GM23338 (cell line): ENCODE measurements around the gene PSMA5. TPM values are rescaled to one million over a fixed set of nuclear protein-coding genes. Genes with fewer than 3 reads are reported as not detected.

Experiments
- ATAC-seq: fragments of 200-7000 bp; cut with Tn5 transposase; 3 replicates; pipeline ENCODE4 v1.9.1; 2020
- DNase-seq: peaks from one replicate; pipeline ENCODE4 v3.0.0-alpha.2; 2015; ENCODE audit warnings: low spot score
- H2AFZ ChIP-seq: fragments of 200-600 bp; sonication (generic); 2 replicates; pipeline ENCODE4 v1.8.0; 2016; ENCODE audit warnings: antibody characterized with exemption, mild to moderate bottlenecking, moderate library complexity
- H3F3A ChIP-seq: fragments of 200-600 bp; sonication (generic); replicated peaks from 2 replicates; pipeline ENCODE4 v1.8.0; 2017; ENCODE audit warnings: antibody characterized with exemption, mixed run types, low read depth
- H3K27ac ChIP-seq: fragments of 200-600 bp; sonication (generic); 2 replicates; pipeline ENCODE4 v1.6.1; 2016; ENCODE audit warnings: low read depth
- H3K27me3 ChIP-seq: fragments of 200-600 bp; sonication (generic); 2 replicates; pipeline ENCODE4 v1.8.0; 2016; ENCODE audit warnings: mild to moderate bottlenecking, mixed run types, moderate library complexity; ENCODE audit not compliant: insufficient read depth
- H3K36me3 ChIP-seq: fragments of 200-600 bp; sonication (generic); 2 replicates; pipeline ENCODE4 v1.8.0; 2016; ENCODE audit warnings: mild to moderate bottlenecking; ENCODE audit not compliant: insufficient read depth
- H3K4me1 ChIP-seq: fragments of 200-600 bp; sonication (generic); 2 replicates; pipeline ENCODE4 v1.8.0; 2016; ENCODE audit warnings: mild to moderate bottlenecking, moderate library complexity; ENCODE audit not compliant: insufficient read depth
- H3K4me2 ChIP-seq: fragments of 200-600 bp; sonication (generic); 2 replicates; pipeline ENCODE4 v1.7.1; 2017; ENCODE audit warnings: mixed run types
- H3K4me3 ChIP-seq: fragments of 200-600 bp; sonication (generic); 2 replicates; pipeline ENCODE4 v1.6.1; 2016; ENCODE audit warnings: mixed run types
- H3K79me2 ChIP-seq: fragments of 200-600 bp; sonication (generic); replicated peaks from 2 replicates; pipeline ENCODE4 v1.8.0; 2017; ENCODE audit warnings: mild to moderate bottlenecking; ENCODE audit not compliant: insufficient read depth
- H3K9me2 ChIP-seq: fragments of 200-600 bp; sonication (generic); 2 replicates; pipeline ENCODE4 v1.8.0; 2017; ENCODE audit not compliant: insufficient read depth
- H4K20me1 ChIP-seq: fragments of 200-600 bp; sonication (generic); replicated peaks from 2 replicates; pipeline ENCODE4 v1.8.0; 2017; ENCODE audit warnings: mild to moderate bottlenecking; ENCODE audit not compliant: insufficient read depth
- H3K27ac Mint-ChIP-seq: 2 replicates; pipeline ENCODE4 v1.8.0; 2020; ENCODE audit warnings: inconsistent platforms, mild to moderate bottlenecking, moderate library complexity, mixed read lengths
- H3K27me3 Mint-ChIP-seq: 3 replicates; pipeline ENCODE4 v1.8.0; 2022; ENCODE audit warnings: low read depth, mild to moderate bottlenecking, moderate library complexity, mixed read lengths, inconsistent platforms; ENCODE audit not compliant: insufficient read depth, poor library complexity
- H3K36me3 Mint-ChIP-seq: 3 replicates; pipeline ENCODE4 v1.8.0; 2021; ENCODE audit warnings: low read depth, mild to moderate bottlenecking, inconsistent platforms, moderate library complexity, mixed read lengths
- H3K4me1 Mint-ChIP-seq: 3 replicates; pipeline ENCODE4 v1.8.0; 2020; ENCODE audit warnings: mild to moderate bottlenecking, inconsistent platforms, mixed read lengths
- H3K4me3 Mint-ChIP-seq: 3 replicates; pipeline ENCODE4 v1.8.0; 2021; ENCODE audit warnings: moderate library complexity, mild to moderate bottlenecking, inconsistent platforms, mixed read lengths
- H3K9me3 Mint-ChIP-seq: 3 replicates; pipeline ENCODE4 v1.8.0; 2020; ENCODE audit warnings: moderate library complexity, mild to moderate bottlenecking, inconsistent platforms, mixed read lengths
- CREB1 ChIP-seq: fragments of 250-450 bp; sonication (Bioruptor Pico); IDR thresholded peaks from 2 replicates; pipeline ENCODE4 v1.5.0; 2020; ENCODE audit warnings: low read depth, mild to moderate bottlenecking, moderate library complexity
- EZH2 ChIP-seq: fragments of 200-600 bp; sonication (generic); IDR thresholded peaks from one replicate; pipeline ENCODE4 v1.8.0; 2017; ENCODE audit warnings: antibody characterized with exemption, mild to moderate bottlenecking, low read depth; ENCODE audit not compliant: unreplicated experiment
- EZH2phosphoT487 ChIP-seq: fragments of 200-600 bp; sonication (generic); IDR thresholded peaks from one replicate; pipeline ENCODE4 v1.8.1; 2018; ENCODE audit warnings: antibody characterized with exemption; ENCODE audit not compliant: unreplicated experiment
- JUNB ChIP-seq: IDR thresholded peaks from one replicate; pipeline ENCODE4 v1.6.1; 2016; ENCODE audit warnings: antibody characterized with exemption; ENCODE audit not compliant: unreplicated experiment
- NANOG ChIP-seq: IDR thresholded peaks from 2 replicates; pipeline ENCODE4 v1.6.1; 2016; ENCODE audit warnings: antibody characterized with exemption, borderline replicate concordance
- POLR2AphosphoS5 ChIP-seq: IDR thresholded peaks from 2 replicates; pipeline ENCODE4 v1.6.1; 2016; ENCODE audit warnings: antibody characterized with exemption, low read depth
- STAT1 ChIP-seq: IDR thresholded peaks from one replicate; pipeline ENCODE4 v1.6.1; 2016; ENCODE audit warnings: antibody characterized with exemption; ENCODE audit not compliant: unreplicated experiment
- ZNF114 ChIP-seq: fragments of 250-450 bp; sonication (Bioruptor Pico); IDR thresholded peaks from 2 replicates; pipeline ENCODE4 v1.5.0; 2020; ENCODE audit warnings: mild to moderate bottlenecking, moderate library complexity
- ZNF331 ChIP-seq: fragments of 250-450 bp; sonication (Bioruptor Pico); IDR thresholded peaks from 2 replicates; pipeline ENCODE4 v1.5.0; 2020; ENCODE audit warnings: low read depth, mild to moderate bottlenecking, moderate library complexity
- polyA plus RNA-seq: library from polyadenylated mRNA; unstranded; fragments of >200 nt; fragmentation: Nextera tagmentation; extraction: Ambion mirVana; gene quantifications from 2 replicates; pipeline ENCODE4 v1.2.1, GENCODE V29; 2016
- total RNA-seq: library from RNA; depleted of rRNA; stranded (reverse); fragments of >200 nt; shearing (Covaris generic); gene quantifications from 2 replicates; pipeline ENCODE4 v1.2.3, GENCODE V29; 2014
- TF ChIP-seq, protein P1 (sequence below), 2 experiments: fragments of 200-600 bp in 1 of 2; sonication (generic) in 1 of 2; conservative IDR thresholded peaks; 2 replicates each; pipeline versions ENCODE4 v1.5.1 to v1.6.1; 2016 to 2017; ENCODE audit warnings: antibody characterized with exemption in 2 of 2, low read depth in 2 of 2, mild to moderate bottlenecking in 2 of 2, moderate library complexity in 1 of 2
- TF ChIP-seq, protein P2 (sequence below): fragments of 250-450 bp; sonication (Bioruptor Pico); IDR thresholded peaks from 2 replicates; pipeline ENCODE4 v1.5.0; 2020; ENCODE audit warnings: mild to moderate bottlenecking, moderate library complexity
- TF ChIP-seq, protein P3 (sequence below): IDR thresholded peaks from one replicate; pipeline ENCODE4 v1.6.1; 2018; ENCODE audit warnings: antibody characterized with exemption; ENCODE audit not compliant: unreplicated experiment
- TF ChIP-seq, protein P4 (sequence below): IDR thresholded peaks from 2 replicates; pipeline ENCODE4 v1.6.1; 2016; ENCODE audit warnings: antibody characterized with exemption

PSMA5 gene
- total and polyA plus RNA-seq, 2 experiments from 2014 or later: 104 to 126 TPM

DNA sequence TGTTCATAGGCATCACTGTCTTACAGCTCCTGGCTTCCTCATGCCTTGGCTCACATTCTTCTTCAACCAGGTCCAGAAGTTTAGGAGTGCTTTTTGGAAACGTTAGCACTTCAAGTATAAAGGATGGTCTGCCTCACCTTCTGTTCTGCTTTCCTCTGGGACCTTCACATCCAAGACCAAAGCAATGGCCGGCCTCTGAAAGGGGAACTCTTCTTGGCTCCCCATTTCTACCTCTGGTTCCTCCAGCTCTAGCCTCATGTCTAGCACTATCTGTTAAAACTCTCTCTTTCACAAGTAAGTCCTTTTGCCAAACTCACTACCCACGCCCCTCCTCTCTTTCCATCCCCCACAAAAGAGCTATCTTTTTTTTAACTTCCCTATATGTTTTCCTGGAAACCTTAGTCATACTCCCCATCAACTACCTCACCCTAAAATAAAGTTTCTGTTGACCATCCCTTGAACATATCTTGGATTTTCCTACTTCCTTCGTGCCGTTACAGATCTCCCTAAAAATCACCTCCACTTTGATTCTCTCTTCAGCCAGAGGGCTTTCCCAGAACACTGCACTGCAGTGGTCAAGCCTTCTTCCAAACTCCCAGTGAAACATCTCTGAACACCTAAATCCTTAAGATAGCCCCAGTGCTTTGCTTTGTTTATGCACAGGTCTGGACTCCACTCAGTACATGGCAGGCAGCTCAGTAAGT is 36.5 kb downstream of the PSMA5 start:
- H3F3A ChIP-seq: no peaks in the 10 kb centered on the region
- no peak overlapping the region for H2AFZ ChIP-seq
- Mint-ChIP-seq H3K36me3 (peaks cover 3% of the 10 kb centered on the region; the same call in 1 of the 3 replicates), H3K4me1 (peaks cover 28% of the 10 kb centered on the region), H3K4me3 (no peak overlapping the region), H3K9me3 (no peaks in the 10 kb centered on the region), H3K27ac (peak overlapping the region; percentile 30), H3K27me3 (no peaks in the 10 kb centered on the region)
- no peaks in the 10 kb centered on the region for H3K36me3 ChIP-seq
- DNase-seq: no peak
- H3K27ac ChIP-seq: no peak overlapping the region
- H3K4me1 ChIP-seq: peaks cover 24% of the 10 kb centered on the region
- no peak overlapping the region for H3K4me2 ChIP-seq
- no peaks in the 10 kb centered on the region for H3K9me2 ChIP-seq
- H3K27me3 ChIP-seq: no peaks in the 10 kb centered on the region
- TF ChIP-seq, protein P1, sequence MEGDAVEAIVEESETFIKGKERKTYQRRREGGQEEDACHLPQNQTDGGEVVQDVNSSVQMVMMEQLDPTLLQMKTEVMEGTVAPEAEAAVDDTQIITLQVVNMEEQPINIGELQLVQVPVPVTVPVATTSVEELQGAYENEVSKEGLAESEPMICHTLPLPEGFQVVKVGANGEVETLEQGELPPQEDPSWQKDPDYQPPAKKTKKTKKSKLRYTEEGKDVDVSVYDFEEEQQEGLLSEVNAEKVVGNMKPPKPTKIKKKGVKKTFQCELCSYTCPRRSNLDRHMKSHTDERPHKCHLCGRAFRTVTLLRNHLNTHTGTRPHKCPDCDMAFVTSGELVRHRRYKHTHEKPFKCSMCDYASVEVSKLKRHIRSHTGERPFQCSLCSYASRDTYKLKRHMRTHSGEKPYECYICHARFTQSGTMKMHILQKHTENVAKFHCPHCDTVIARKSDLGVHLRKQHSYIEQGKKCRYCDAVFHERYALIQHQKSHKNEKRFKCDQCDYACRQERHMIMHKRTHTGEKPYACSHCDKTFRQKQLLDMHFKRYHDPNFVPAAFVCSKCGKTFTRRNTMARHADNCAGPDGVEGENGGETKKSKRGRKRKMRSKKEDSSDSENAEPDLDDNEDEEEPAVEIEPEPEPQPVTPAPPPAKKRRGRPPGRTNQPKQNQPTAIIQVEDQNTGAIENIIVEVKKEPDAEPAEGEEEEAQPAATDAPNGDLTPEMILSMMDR (conservative IDR thresholded peaks at IDR 0.05; ENCODE audit: low read depth in 2 of 2): no peak
- no peak for TF ChIP-seq ZNF114 (CRISPR knock-in tag)
- no peak for TF ChIP-seq EZH2phosphoT487
- no peak for TF ChIP-seq EZH2
- TF ChIP-seq, protein P2, sequence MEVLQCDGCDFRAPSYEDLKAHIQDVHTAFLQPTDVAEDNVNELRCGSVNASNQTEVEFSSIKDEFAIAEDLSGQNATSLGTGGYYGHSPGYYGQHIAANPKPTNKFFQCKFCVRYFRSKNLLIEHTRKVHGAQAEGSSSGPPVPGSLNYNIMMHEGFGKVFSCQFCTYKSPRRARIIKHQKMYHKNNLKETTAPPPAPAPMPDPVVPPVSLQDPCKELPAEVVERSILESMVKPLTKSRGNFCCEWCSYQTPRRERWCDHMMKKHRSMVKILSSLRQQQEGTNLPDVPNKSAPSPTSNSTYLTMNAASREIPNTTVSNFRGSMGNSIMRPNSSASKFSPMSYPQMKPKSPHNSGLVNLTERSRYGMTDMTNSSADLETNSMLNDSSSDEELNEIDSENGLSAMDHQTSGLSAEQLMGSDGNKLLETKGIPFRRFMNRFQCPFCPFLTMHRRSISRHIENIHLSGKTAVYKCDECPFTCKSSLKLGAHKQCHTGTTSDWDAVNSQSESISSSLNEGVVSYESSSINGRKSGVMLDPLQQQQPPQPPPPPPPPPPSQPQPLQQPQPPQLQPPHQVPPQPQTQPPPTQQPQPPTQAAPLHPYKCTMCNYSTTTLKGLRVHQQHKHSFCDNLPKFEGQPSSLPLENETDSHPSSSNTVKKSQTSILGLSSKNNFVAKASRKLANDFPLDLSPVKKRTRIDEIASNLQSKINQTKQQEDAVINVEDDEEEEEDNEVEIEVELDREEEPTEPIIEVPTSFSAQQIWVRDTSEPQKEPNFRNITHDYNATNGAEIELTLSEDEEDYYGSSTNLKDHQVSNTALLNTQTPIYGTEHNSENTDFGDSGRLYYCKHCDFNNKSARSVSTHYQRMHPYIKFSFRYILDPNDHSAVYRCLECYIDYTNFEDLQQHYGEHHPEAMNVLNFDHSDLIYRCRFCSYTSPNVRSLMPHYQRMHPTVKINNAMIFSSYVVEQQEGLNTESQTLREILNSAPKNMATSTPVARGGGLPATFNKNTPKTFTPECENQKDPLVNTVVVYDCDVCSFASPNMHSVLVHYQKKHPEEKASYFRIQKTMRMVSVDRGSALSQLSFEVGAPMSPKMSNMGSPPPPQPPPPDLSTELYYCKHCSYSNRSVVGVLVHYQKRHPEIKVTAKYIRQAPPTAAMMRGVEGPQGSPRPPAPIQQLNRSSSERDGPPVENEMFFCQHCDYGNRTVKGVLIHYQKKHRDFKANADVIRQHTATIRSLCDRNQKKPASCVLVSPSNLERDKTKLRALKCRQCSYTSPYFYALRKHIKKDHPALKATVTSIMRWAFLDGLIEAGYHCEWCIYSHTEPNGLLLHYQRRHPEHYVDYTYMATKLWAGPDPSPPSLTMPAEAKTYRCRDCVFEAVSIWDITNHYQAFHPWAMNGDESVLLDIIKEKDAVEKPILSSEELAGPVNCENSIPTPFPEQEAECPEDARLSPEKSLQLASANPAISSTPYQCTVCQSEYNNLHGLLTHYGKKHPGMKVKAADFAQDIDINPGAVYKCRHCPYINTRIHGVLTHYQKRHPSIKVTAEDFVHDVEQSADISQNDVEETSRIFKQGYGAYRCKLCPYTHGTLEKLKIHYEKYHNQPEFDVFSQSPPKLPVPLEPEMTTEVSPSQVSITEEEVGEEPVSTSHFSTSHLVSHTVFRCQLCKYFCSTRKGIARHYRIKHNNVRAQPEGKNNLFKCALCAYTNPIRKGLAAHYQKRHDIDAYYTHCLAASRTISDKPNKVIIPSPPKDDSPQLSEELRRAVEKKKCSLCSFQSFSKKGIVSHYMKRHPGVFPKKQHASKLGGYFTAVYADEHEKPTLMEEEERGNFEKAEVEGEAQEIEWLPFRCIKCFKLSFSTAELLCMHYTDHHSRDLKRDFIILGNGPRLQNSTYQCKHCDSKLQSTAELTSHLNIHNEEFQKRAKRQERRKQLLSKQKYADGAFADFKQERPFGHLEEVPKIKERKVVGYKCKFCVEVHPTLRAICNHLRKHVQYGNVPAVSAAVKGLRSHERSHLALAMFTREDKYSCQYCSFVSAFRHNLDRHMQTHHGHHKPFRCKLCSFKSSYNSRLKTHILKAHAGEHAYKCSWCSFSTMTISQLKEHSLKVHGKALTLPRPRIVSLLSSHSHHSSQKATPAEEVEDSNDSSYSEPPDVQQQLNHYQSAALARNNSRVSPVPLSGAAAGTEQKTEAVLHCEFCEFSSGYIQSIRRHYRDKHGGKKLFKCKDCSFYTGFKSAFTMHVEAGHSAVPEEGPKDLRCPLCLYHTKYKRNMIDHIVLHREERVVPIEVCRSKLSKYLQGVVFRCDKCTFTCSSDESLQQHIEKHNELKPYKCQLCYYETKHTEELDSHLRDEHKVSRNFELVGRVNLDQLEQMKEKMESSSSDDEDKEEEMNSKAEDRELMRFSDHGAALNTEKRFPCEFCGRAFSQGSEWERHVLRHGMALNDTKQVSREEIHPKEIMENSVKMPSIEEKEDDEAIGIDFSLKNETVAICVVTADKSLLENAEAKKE: no peak
- no peak for TF ChIP-seq STAT1
- no peak for TF ChIP-seq NANOG
- no peak for TF ChIP-seq ZNF331 (CRISPR knock-in tag)
- TF ChIP-seq JUNB: no peak
- TF ChIP-seq CREB1 (CRISPR knock-in tag): no peak
- TF ChIP-seq, protein P3, sequence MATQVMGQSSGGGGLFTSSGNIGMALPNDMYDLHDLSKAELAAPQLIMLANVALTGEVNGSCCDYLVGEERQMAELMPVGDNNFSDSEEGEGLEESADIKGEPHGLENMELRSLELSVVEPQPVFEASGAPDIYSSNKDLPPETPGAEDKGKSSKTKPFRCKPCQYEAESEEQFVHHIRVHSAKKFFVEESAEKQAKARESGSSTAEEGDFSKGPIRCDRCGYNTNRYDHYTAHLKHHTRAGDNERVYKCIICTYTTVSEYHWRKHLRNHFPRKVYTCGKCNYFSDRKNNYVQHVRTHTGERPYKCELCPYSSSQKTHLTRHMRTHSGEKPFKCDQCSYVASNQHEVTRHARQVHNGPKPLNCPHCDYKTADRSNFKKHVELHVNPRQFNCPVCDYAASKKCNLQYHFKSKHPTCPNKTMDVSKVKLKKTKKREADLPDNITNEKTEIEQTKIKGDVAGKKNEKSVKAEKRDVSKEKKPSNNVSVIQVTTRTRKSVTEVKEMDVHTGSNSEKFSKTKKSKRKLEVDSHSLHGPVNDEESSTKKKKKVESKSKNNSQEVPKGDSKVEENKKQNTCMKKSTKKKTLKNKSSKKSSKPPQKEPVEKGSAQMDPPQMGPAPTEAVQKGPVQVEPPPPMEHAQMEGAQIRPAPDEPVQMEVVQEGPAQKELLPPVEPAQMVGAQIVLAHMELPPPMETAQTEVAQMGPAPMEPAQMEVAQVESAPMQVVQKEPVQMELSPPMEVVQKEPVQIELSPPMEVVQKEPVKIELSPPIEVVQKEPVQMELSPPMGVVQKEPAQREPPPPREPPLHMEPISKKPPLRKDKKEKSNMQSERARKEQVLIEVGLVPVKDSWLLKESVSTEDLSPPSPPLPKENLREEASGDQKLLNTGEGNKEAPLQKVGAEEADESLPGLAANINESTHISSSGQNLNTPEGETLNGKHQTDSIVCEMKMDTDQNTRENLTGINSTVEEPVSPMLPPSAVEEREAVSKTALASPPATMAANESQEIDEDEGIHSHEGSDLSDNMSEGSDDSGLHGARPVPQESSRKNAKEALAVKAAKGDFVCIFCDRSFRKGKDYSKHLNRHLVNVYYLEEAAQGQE: no peak
- no peak for TF ChIP-seq POLR2AphosphoS5
- TF ChIP-seq, protein P4, sequence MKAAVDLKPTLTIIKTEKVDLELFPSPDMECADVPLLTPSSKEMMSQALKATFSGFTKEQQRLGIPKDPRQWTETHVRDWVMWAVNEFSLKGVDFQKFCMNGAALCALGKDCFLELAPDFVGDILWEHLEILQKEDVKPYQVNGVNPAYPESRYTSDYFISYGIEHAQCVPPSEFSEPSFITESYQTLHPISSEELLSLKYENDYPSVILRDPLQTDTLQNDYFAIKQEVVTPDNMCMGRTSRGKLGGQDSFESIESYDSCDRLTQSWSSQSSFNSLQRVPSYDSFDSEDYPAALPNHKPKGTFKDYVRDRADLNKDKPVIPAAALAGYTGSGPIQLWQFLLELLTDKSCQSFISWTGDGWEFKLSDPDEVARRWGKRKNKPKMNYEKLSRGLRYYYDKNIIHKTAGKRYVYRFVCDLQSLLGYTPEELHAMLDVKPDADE: no peak
- H3K79me2 ChIP-seq: peaks cover 100% of the 10 kb centered on the region
- no peak for ATAC-seq
- H3K4me3 ChIP-seq: no peak overlapping the region
- H4K20me1 ChIP-seq: peaks cover 18% of the 10 kb centered on the region; the same call in 1 of the 2 replicates
